ENCODE results near the gene MYO18B.

DNA sequence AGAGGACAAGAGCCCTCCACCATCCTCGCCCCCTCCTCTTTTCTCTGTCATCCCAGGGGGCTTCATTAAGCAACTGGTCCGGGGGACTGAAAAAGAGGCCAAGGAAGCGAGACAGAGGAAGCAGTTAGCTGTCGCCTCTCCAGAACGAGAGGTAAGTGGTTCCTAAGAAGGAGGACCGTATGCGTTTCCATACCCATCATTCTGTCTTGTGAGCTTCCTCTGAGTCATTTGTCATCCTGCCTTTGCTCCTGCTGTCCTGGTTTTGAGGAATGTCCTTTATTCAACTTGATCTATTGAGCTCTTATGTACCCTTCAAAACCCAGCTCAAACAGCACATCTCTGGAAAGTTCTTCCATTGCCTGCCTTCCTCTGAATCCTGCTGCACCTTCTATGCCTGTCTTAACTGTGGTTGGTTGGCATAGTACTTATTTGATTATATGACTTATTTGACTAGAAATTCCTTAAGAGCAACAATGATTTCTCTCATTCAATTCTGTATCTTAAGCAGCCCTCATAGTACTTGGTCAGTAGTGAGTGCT is 21.3 kb downstream of the MYO18B start:
- no peak for TF ChIP-seq POLR2AphosphoS5 (IDR thresholded peaks at IDR 0.05; ENCODE audit: low read depth)
- TF ChIP-seq, protein P1, sequence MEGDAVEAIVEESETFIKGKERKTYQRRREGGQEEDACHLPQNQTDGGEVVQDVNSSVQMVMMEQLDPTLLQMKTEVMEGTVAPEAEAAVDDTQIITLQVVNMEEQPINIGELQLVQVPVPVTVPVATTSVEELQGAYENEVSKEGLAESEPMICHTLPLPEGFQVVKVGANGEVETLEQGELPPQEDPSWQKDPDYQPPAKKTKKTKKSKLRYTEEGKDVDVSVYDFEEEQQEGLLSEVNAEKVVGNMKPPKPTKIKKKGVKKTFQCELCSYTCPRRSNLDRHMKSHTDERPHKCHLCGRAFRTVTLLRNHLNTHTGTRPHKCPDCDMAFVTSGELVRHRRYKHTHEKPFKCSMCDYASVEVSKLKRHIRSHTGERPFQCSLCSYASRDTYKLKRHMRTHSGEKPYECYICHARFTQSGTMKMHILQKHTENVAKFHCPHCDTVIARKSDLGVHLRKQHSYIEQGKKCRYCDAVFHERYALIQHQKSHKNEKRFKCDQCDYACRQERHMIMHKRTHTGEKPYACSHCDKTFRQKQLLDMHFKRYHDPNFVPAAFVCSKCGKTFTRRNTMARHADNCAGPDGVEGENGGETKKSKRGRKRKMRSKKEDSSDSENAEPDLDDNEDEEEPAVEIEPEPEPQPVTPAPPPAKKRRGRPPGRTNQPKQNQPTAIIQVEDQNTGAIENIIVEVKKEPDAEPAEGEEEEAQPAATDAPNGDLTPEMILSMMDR (IDR thresholded peaks at IDR 0.05; ENCODE audit: insufficient read depth, low read length): no peak
- TF ChIP-seq, protein P2, sequence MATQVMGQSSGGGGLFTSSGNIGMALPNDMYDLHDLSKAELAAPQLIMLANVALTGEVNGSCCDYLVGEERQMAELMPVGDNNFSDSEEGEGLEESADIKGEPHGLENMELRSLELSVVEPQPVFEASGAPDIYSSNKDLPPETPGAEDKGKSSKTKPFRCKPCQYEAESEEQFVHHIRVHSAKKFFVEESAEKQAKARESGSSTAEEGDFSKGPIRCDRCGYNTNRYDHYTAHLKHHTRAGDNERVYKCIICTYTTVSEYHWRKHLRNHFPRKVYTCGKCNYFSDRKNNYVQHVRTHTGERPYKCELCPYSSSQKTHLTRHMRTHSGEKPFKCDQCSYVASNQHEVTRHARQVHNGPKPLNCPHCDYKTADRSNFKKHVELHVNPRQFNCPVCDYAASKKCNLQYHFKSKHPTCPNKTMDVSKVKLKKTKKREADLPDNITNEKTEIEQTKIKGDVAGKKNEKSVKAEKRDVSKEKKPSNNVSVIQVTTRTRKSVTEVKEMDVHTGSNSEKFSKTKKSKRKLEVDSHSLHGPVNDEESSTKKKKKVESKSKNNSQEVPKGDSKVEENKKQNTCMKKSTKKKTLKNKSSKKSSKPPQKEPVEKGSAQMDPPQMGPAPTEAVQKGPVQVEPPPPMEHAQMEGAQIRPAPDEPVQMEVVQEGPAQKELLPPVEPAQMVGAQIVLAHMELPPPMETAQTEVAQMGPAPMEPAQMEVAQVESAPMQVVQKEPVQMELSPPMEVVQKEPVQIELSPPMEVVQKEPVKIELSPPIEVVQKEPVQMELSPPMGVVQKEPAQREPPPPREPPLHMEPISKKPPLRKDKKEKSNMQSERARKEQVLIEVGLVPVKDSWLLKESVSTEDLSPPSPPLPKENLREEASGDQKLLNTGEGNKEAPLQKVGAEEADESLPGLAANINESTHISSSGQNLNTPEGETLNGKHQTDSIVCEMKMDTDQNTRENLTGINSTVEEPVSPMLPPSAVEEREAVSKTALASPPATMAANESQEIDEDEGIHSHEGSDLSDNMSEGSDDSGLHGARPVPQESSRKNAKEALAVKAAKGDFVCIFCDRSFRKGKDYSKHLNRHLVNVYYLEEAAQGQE (IDR thresholded peaks at IDR 0.05; ENCODE audit: insufficient replicate concordance, low read depth): no peak
- TF ChIP-seq GABPA (IDR thresholded peaks at IDR 0.05; ENCODE audit: low read depth): no peak
